ENCODE measurements around the gene TXNDC5.

TXNDC5 gene

GRCh38 chr6:7881765-7882500 is 28.7 kb downstream of the TXNDC5 start:
- Histone ChIP-seq H3K27ac (no peak overlapping the region), H3K4me1 (no peaks in the 10 kb centered on the region), H3K27me3 (no peaks in the 10 kb centered on the region), H3K36me3 (peaks cover 56 to 82% (median 73%) of the 10 kb centered on the region in 3 donors), H3K9me3 (no peaks in the 10 kb centered on the region), H3K4me3 (no peak overlapping the region)
- no peak for TF ChIP-seq CTCF (IDR thresholded peaks at IDR 0.05)
- intact Hi-C loops (cut with DNase I; ENCODE audit: low total_unique reads): no loop called here
- DNase-seq: no peak

- intact Hi-C loops (cut with DNase I; ENCODE audit: low total_unique reads): no loop called here
- Histone ChIP-seq H3K9me3 (no peaks in the 10 kb centered on the region), H3K4me3 (no peak overlapping the region), H3K27ac (no peak overlapping the region), H3K36me3 (peaks cover 47 to 70% (median 61%) of the 10 kb centered on the region in 3 donors), H3K4me1 (no peaks in the 10 kb centered on the region), H3K27me3 (no peaks in the 10 kb centered on the region)
- DNase-seq: no peak
- TF ChIP-seq CTCF (IDR thresholded peaks at IDR 0.05): no peak
These were observed 29.9 kb downstream of the TXNDC5 start for GRCh38 chr6:7880718-7881107.

GRCh38 chr6:7879980-7880717 is 30.4 kb downstream of the TXNDC5 start:
- Histone ChIP-seq H3K4me1 (no peaks in the 10 kb centered on the region), H3K36me3 (peaks cover 41 to 64% (median 55%) of the 10 kb centered on the region in 3 donors), H3K27me3 (no peaks in the 10 kb centered on the region), H3K9me3 (no peaks in the 10 kb centered on the region), H3K4me3 (no peak overlapping the region), H3K27ac (no peak overlapping the region)
- intact Hi-C loops (cut with DNase I; ENCODE audit: low total_unique reads): no loop called here
- no peak for DNase-seq
- TF ChIP-seq CTCF (IDR thresholded peaks at IDR 0.05): no peak

- H3K4me3 ChIP-seq: no peak overlapping the region
- H3K4me1 ChIP-seq: no peaks in the 10 kb centered on the region
- no peak overlapping the region for H3K27ac ChIP-seq
- no peaks in the 10 kb centered on the region for H3K27me3 ChIP-seq
- peaks cover 36 to 59% (median 50%) of the 10 kb centered on the region in 3 donors for H3K36me3 ChIP-seq
- no peaks in the 10 kb centered on the region for H3K9me3 ChIP-seq
- no peak for DNase-seq
- intact Hi-C loops (cut with DNase I; ENCODE audit: low total_unique reads): no loop called here
- TF ChIP-seq CTCF (IDR thresholded peaks at IDR 0.05): no peak
These were observed 31.0 kb downstream of the TXNDC5 start for GRCh38 chr6:7879579-7879978.

- no peak for TF ChIP-seq CTCF (IDR thresholded peaks at IDR 0.05)
- intact Hi-C loops (cut with DNase I; ENCODE audit: low total_unique reads): no loop called here
- Histone ChIP-seq H3K36me3 (peaks cover 32 to 53% (median 44%) of the 10 kb centered on the region in 3 donors), H3K4me3 (no peak overlapping the region), H3K9me3 (no peaks in the 10 kb centered on the region), H3K27ac (no peak overlapping the region), H3K4me1 (no peaks in the 10 kb centered on the region), H3K27me3 (no peaks in the 10 kb centered on the region)
- no peak for DNase-seq
These were observed 31.5 kb downstream of the TXNDC5 start for GRCh38 chr6:7879043-7879442.
